ENCODE results near the gene ANKS1B.
"Not testable (repeated sequence)": the region's sequence is repeated elsewhere in the genome, so short reads cannot be mapped to it uniquely, and the experiment has no call there.

The ANKS1B gene

GRCh38 chr12:98838231-98838647 is 1146.5 kb downstream of the ANKS1B start:
- ATAC-seq: peak; percentile 65
- TF ChIP-seq CSRNP3 (CRISPR knock-in tag; IDR thresholded peaks at IDR 0.05): no peak
- no peak for TF ChIP-seq RARB (CRISPR knock-in tag; IDR thresholded peaks at IDR 0.05)
- no peak for TF ChIP-seq TCF4 (CRISPR knock-in tag; IDR thresholded peaks at IDR 0.05; ENCODE audit: borderline replicate concordance)
- TF ChIP-seq TSHZ2 (CRISPR knock-in tag; IDR thresholded peaks at IDR 0.05): no peak
- TF ChIP-seq CREB5 (CRISPR knock-in tag; IDR thresholded peaks at IDR 0.05; ENCODE audit: low read depth): no peak
- no peak for TF ChIP-seq ZC3H10 (CRISPR knock-in tag; IDR thresholded peaks at IDR 0.05)

GRCh38 chr12:98837134-98837752 is 1147.5 kb downstream of the ANKS1B start:
- ATAC-seq: not testable (repeated sequence)

GRCh38 chr12:98830657-98831056 is 1154.1 kb downstream of the ANKS1B start:
- TF ChIP-seq RARB (CRISPR knock-in tag; IDR thresholded peaks at IDR 0.05): no peak
- TF ChIP-seq BACH2 (CRISPR knock-in tag; IDR thresholded peaks at IDR 0.05; ENCODE audit: borderline replicate concordance): no peak
- no peak for TF ChIP-seq CSRNP3 (CRISPR knock-in tag; IDR thresholded peaks at IDR 0.05)
- ATAC-seq: no peak

GRCh38 chr12:98828802-98829600 is 1155.7 kb downstream of the ANKS1B start:
- TF ChIP-seq ZFP3 (CRISPR knock-in tag; IDR thresholded peaks at IDR 0.05) (no peak), TSHZ2 (CRISPR knock-in tag; IDR thresholded peaks at IDR 0.05) (no peak), CSDC2 (CRISPR knock-in tag; IDR thresholded peaks at IDR 0.05) (no peak), ZNF8 (CRISPR knock-in tag; IDR thresholded peaks at IDR 0.05) (no peak), TOX (CRISPR knock-in tag; IDR thresholded peaks at IDR 0.05; ENCODE audit: borderline replicate concordance) (no peak), SNAI2 (CRISPR knock-in tag; IDR thresholded peaks at IDR 0.05) (no peak), PPARA (CRISPR knock-in tag; IDR thresholded peaks at IDR 0.05; ENCODE audit: borderline replicate concordance) (no peak), CREB5 (CRISPR knock-in tag; IDR thresholded peaks at IDR 0.05; ENCODE audit: low read depth) (no peak), OSR1 (CRISPR knock-in tag; IDR thresholded peaks at IDR 0.05) (no peak), ZC3H10 (CRISPR knock-in tag; IDR thresholded peaks at IDR 0.05) (no peak), PATZ1 (CRISPR knock-in tag; IDR thresholded peaks at IDR 0.05; ENCODE audit: borderline replicate concordance) (no peak), ISL1 (CRISPR knock-in tag; IDR thresholded peaks at IDR 0.05) (no peak), ZNF565 (CRISPR knock-in tag; conservative IDR thresholded peaks at IDR 0.05; ENCODE audit: low read depth) (no peak)
- no peak for ATAC-seq
